IMR-90 (cell line): ENCODE measurements around the gene STAU1.

ENCODE experiments used
- MAFK ChIP-seq: IDR thresholded peaks from 2 replicates; pipeline ENCODE4 v1.6.1; 2012; ENCODE audit warnings: low read depth, low read length, improper control_type of control experiment
- POLR2A ChIP-seq: IDR thresholded peaks from 2 replicates; pipeline ENCODE4 v1.6.1; 2012; ENCODE audit warnings: mild to moderate bottlenecking, low read depth, low read length

DNA sequence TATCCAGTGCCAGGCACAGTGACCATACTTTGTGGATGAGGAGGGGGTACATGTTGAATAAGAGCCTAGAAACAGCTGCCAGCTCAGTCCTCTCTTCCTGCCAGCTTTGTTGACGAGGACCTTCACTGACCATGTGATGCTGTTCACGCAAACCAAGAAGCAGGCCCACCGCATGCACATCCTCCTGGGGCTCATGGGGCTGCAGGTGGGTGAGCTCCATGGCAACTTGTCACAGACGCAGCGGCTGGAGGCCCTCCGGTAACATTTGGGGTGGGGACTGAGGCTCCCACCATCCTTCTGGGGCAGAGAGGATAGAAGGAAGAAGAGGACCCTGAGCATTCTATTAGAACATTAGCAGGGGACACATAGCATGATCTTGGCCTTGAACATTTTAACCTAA, 46.7 kb upstream of the STAU1 start:
- no peak for TF ChIP-seq MAFK
- TF ChIP-seq POLR2A: no peak
